AG09309 (cell line): Measurements from ENCODE around the gene PHETA1.

Experiments
- DNase-seq: peaks from one replicate; pipeline ENCODE4 v3.0.0-alpha.2; 2010; ENCODE audit warnings: low read depth
- H3K4me3 ChIP-seq: 2 replicates; pipeline ENCODE4 v1.5.1; 2011; ENCODE audit warnings: mild to moderate bottlenecking, low read depth, low read length, moderate library complexity; ENCODE audit not compliant: control insufficient read depth
- TF ChIP-seq, protein P1 (sequence below): IDR thresholded peaks from 2 replicates; pipeline ENCODE4 v1.5.1; 2011; ENCODE audit warnings: mild to moderate bottlenecking, low read depth, low read length, inconsistent platforms; ENCODE audit not compliant: insufficient read depth, control insufficient read depth; ENCODE audit errors: missing control alignments

PHETA1 gene

DNA sequence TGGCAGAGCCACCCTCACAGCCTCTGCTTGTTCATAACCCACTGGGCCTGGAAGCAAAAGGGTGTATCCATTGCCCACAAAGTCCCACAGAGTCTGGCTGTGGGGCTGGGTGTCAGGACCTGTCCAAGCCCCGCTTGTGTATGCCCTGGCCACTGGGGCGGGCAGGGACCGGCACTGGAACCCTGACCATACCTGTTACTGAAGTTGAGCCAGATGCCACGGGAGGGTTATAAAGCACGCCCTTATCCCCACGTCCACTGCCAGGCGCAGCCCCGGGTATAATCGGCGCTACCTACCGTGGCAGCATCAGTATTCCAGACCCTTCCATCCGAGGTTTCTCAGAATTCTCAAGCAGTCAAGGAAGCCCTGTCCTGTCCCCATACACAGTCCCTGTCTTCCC, 40.8 kb downstream of the PHETA1 start:
- TF ChIP-seq, protein P1, sequence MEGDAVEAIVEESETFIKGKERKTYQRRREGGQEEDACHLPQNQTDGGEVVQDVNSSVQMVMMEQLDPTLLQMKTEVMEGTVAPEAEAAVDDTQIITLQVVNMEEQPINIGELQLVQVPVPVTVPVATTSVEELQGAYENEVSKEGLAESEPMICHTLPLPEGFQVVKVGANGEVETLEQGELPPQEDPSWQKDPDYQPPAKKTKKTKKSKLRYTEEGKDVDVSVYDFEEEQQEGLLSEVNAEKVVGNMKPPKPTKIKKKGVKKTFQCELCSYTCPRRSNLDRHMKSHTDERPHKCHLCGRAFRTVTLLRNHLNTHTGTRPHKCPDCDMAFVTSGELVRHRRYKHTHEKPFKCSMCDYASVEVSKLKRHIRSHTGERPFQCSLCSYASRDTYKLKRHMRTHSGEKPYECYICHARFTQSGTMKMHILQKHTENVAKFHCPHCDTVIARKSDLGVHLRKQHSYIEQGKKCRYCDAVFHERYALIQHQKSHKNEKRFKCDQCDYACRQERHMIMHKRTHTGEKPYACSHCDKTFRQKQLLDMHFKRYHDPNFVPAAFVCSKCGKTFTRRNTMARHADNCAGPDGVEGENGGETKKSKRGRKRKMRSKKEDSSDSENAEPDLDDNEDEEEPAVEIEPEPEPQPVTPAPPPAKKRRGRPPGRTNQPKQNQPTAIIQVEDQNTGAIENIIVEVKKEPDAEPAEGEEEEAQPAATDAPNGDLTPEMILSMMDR: no peak

DNA sequence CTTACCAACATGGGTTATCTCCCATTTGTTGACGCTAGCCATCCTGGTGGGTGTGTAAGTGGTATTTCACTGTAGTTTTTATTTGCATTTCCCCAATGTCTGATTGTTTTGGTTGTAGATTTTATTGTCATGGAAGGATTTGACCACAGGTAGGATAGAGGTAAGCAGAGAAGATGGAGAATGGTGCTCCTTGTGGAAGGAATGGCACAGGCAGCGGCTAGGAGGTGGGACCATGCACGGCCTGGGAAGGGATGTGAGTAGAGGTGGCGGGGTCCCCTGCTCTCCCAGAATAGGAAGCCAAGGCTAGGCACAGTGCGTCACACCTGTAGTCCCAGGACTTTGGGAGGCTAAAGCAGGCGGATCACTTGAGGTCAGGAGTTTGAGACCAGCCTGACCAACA, 41.4 kb downstream of the PHETA1 start:
- no peak overlapping the region for H3K4me3 ChIP-seq
- DNase-seq: no peak
- TF ChIP-seq, protein P1: no peak

More for the DNA sequence above, 40.8 kb downstream of the PHETA1 start:
- DNase-seq: no peak
- no peak overlapping the region for H3K4me3 ChIP-seq

DNA sequence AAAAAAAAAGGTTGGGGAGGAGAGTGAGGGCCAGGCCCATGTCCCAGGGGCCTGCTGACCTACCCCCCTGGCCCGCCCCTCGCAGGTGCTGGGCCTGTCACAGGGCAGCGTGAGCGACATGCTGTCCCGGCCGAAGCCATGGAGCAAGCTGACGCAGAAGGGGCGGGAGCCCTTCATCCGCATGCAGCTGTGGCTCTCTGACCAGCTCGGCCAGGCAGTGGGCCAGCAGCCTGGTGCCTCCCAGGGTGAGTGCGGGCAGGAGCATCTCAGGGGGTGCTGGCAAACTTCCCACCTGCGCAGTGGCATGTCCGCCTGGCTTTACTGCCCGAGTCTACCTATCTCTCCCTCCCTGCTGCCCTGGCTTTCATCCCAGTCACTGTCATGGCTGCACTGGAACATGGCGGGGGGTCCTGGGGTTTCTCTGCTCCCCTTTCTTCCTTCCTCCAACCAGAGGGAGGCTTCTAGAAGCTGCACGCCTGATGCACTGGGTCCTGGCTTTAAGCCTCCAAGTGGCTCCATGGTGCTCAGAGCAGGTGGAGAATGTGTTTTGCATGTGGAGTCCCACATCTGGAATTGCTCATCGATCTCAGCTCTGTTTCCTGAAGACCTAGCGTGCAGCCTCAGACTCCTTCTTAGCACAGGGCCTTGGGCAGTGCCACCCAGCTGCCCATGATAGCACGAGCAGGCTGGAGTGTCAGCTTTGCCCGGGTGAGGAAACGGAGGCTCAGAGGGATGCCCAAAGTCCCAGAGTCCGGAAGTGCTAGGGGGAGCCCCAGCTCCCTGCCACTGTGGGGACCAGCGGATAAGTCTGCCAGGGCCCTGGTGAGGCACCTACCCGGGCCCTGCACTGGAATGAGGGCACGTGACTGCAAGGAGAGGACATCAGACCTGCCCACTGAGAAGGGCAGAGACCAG, 46.3 kb downstream of the PHETA1 start:
- no peak overlapping the region for H3K4me3 ChIP-seq
- no peak for DNase-seq
- TF ChIP-seq, protein P1: no peak

DNA sequence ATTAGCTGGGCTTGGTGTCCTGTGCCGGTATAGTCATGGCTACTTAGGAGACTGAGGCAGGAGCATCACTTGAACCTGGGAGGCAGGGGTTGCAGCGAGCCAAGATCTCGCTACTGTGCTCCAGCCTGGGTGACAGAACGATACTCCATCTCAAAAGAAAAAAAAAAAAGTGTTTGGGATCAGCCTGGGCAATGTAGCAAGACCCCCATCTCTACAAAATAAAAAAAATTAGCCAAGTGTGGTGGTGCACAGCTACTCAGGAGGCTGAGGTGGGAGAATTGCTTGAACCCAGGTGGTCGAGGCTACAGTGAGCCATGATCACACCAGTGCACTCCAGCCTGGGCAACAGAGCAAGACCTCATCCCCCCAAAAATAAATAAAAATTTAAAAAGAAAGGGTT, 47.6 kb downstream of the PHETA1 start:
- no peak for DNase-seq
- TF ChIP-seq, protein P1: no peak
- no peak overlapping the region for H3K4me3 ChIP-seq

DNA sequence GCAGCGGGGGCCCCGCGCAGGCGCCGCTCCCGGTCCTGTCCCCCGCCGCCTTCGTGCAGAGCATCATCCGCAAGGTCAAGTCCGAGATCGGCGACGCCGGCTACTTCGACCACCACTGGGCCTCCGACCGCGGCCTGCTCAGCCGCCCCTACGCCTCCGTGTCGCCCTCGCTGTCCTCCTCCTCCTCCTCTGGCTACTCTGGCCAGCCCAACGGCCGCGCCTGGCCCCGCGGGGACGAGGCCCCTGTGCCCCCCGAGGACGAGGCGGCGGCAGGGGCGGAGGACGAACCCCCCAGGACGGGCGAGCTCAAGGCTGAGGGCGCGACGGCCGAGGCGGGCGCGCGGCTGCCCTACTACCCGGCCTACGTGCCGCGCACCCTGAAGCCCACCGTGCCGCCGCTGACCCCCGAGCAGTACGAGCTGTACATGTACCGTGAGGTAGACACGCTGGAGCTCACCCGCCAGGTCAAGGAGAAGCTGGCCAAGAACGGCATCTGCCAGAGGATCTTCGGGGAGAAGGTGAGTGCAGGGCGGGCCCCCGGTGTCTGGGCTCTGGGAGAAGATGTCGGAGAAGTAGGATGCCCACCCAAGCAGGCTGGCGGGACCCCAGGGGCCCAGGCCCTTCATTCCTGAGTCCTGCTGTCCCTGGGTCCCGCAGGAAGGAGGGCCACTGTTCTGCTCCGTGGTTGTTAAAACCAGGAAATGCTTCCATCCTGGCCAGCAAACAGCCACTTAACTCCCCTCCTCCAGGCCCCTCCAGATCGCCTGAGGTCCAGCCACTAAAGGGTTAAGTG, 48.4 kb downstream of the PHETA1 start:
- TF ChIP-seq, protein P1: no peak
- no peak for DNase-seq
- no peak overlapping the region for H3K4me3 ChIP-seq

DNA sequence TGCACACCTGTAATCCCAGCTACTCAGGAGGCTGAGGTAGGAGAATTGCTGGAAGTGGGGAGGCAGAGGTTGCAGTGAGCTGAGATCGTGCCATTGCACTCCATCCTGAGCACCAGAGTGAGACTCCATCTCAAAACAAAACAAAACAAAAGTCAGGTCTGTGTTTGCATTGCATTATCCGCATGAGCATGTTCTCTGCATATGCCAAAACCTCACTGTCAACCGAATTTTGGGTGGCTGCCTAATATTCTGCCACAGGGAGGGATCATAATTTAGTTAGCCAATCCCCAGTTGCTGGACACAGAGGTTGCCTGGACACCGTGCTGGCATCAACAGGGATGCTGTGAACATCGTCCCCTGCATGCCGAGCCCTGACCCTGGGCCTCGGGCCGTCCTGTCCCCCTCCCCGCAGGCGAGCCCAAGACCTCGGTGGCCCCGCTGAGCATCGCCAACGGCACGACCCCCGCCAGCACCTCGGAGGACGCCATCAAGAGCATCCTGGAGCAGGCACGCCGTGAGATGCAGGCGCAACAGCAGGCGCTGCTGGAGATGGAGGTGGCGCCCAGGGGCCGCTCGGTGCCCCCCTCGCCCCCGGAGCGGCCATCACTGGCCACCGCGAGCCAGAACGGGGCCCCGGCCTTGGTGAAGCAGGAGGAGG, 49.2 kb downstream of the PHETA1 start:
- TF ChIP-seq, protein P1: no peak
- H3K4me3 ChIP-seq: no peak overlapping the region
- no peak for DNase-seq
